Measurements from ENCODE around the gene TLE5.

The TLE5 gene

DNA sequence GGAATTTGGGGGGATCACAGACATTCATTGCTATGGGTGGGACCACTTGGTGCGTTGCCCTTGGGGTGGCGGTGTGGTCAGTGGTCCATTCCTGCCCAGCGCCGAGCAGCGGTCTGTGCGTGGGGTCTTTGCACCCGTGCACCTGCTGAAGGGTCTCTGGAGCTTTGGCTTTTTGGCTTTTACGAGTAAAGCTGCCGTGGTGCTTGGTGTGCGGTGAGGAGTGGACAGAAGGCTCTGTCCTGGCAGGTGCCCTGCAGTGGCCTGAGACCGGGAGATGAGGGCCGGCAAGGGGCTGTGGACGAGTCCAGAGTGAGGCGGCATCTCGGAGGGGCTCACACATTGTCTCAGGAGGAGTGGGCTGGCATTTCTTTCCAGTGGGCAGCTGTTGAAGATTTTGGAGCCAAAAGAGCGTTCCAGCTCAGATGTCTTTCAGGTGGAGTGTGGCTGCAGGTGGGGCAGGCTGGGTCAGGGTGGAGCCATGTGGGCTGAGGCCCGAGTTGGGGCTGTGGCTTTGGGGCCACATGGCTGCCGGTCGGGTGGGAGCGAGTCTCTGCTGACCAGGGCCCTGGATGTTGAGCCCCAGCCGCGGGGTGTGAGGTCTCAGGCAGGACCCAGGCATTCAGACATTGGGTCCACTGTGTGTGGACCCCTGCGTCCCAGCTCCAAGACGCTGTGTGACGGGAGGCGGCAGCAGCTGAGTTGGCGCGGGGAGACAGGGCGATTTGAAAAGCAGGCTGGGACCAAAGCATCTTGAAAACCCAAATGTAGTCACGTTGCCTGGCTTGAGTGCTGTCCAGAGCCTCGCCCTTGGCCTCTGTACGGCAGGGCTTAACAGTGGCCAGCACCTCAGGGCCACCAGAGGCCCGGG is 43.6 kb upstream of the TLE5 start:
- H3K4me1 ChIP-seq: peaks cover 49 to 100% (median 99%) of the 10 kb centered on the region in 10 experiments
- H3K4me2 ChIP-seq: peak overlapping the region in 8 of 11 experiments; percentile 84 to 99 (median 92); a peak in 14 of 22 replicates
- H3K9ac ChIP-seq: no peak overlapping the region
- H3K27ac ChIP-seq: peak overlapping the region in 1 of 11 experiments; percentile 15; a peak in 1 of 22 replicates
- no peaks in the 10 kb centered on the region for H3K36me3 ChIP-seq
- no peak for TF ChIP-seq Cebpa-rat (IDR thresholded peaks at IDR 0.05)
- H4K20me1 ChIP-seq: peaks cover 57 to 99% (median 88%) of the 10 kb centered on the region in 11 experiments
- H3K4me3 ChIP-seq: no peak overlapping the region
- H3K9me3 ChIP-seq (replicated peaks in 1 of 11): no peaks in the 10 kb centered on the region
- peaks cover 0 to 12% (median 0%) of the 10 kb centered on the region in 11 experiments; a peak in 6 of 22 replicates for H3K27me3 ChIP-seq

GRCh38 chr19:3104708-3104983 is 42.4 kb upstream of the TLE5 start:
- H3K9ac ChIP-seq: peak overlapping the region in 5 of 11 experiments; percentile 12 to 48 (median 35); a peak in 2 of 22 replicates
- H3K27me3 ChIP-seq: peaks cover 0 to 20% (median 0%) of the 10 kb centered on the region in 11 experiments; a peak in 6 of 22 replicates

DNA sequence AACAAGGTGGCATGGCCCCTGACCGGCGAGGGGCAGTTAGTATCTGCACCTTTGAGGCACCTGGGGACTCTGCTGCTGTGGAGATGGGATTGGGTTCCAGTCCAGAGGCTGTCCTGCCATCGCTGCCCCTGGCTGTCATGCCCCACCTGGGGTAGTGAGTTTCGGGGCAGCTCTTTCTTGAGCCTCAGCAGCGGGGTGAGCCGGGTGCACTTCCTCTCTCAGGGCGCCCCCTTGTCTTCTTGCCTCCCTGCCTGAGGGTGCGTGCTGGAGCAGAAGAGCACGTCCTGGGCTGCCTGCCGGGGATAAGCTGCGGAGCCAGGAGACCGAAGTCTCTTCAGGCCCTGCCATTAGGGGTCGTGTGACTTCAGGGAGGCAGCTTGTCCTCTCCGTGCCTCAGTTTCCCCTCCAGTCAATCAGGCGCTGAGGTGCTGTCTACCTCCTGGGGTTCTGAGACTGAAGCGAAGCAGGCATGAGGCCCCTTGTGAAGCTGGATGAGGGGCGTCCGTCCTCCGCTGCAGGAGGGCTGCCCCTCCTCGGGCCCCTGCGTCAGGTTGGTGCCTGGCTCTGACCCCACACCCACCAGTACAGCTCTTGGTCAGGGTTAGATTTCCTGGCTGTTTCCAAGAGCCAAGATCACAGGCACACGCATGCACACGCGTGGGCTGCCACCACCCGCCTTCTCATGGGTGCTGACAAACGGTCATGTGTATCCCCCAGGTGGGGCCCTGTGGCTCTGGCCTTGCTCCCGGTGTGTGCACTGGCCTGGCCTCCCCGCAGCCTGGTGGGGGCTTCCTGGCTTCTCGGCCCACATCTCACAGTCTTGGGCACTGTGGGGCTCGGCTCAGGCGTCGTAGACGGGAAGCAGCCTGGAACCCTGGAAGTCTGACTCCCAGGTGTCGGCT is 40.2 kb upstream of the TLE5 start:
- no peaks in the 10 kb centered on the region for H3K9me3 ChIP-seq (replicated peaks in 1 of 11)
- no peaks in the 10 kb centered on the region for H3K36me3 ChIP-seq
- H4K20me1 ChIP-seq: peaks cover 80 to 99% (median 95%) of the 10 kb centered on the region in 11 experiments
- H3K9ac ChIP-seq: peak overlapping the region in 2 of 11 experiments; percentile 33; a peak in 1 of 22 replicates
- peak overlapping the region; percentile 7 to 99 (median 83); a peak in 18 of 22 replicates for H3K4me2 ChIP-seq
- TF ChIP-seq Cebpa-rat (IDR thresholded peaks at IDR 0.05): no peak
- no peak overlapping the region for H3K27ac ChIP-seq
- no peak overlapping the region for H3K4me3 ChIP-seq
- H3K27me3 ChIP-seq: peaks cover 0 to 20% (median 0%) of the 10 kb centered on the region in 11 experiments; a peak in 6 of 22 replicates
- peaks cover 62 to 100% (median 99%) of the 10 kb centered on the region in 10 experiments for H3K4me1 ChIP-seq

More at GRCh38 chr19:3104708-3104983, 42.4 kb upstream of the TLE5 start:
- peak overlapping the region; percentile 63 to 99 (median 83) for H3K4me2 ChIP-seq
- no peaks in the 10 kb centered on the region for H3K9me3 ChIP-seq (replicated peaks in 1 of 11)
- peaks cover 50 to 100% (median 99%) of the 10 kb centered on the region in 10 experiments for H3K4me1 ChIP-seq
- H4K20me1 ChIP-seq: peaks cover 69 to 99% (median 93%) of the 10 kb centered on the region in 11 experiments
- peak overlapping the region in 3 of 11 experiments; percentile 14 to 36 (median 23); a peak in 2 of 22 replicates for H3K27ac ChIP-seq
- H3K36me3 ChIP-seq: no peaks in the 10 kb centered on the region
- TF ChIP-seq Cebpa-rat (IDR thresholded peaks at IDR 0.05): no peak
- H3K4me3 ChIP-seq: peak overlapping the region in 2 of 10 experiments; percentile 18 to 34; a peak in 1 of 20 replicates

DNA sequence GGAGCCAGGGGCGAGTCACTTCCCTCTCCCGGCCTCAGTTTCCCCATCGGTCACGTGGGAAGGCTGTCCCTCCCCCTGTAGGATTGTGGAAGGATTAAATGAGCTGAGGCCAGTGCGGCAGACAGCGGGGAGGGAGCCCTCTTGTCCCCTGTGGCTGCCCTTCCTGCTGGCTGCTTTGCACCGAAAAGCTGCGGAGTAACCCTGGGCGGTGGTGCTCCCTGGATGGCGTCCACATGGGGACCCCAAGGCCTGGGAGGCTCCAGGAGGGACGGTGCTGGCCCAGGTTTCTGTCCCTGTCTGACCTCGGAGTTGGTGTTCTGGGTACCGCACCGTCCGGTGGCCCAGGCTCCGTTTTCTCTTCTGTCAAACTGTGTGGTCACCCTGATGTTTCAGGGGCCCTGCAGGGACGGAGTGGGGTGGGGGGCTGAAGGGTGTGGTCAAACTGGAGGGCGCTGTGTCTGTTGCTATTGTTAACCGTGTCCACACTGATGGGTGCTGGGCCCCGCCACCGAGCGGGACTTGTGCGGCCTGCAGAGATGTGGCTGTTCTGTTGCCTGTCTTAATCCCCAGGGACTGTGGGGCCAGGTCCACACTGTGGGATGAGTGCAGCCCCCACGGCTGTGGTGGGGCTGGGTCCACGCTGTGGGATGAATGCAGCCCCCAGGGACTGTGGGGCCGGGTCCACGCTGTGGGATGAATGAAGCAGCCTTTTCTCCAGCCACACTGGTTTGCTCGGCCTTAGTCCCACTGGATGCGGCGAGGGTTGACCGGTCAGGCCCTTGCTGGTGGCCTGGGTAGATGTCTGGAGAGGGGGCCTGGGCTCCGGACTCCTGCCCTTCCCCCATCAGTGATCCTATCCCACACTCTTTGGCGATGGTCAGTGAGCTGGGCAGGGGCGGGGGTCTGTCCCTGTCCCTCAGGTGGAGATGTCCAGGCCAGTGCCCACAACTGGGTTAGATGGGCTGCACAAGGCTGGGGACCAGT is 38.7 kb upstream of the TLE5 start:
- Histone ChIP-seq H3K27ac (peak overlapping the region in 3 of 11 experiments; percentile 13 to 18 (median 17); a peak in 2 of 22 replicates), H3K36me3 (no peaks in the 10 kb centered on the region), H3K4me2 (peak overlapping the region; percentile 46 to 100 (median 100)), H3K4me3 (peak overlapping the region in 3 of 10 experiments; percentile 13 to 28 (median 22); a peak in 2 of 20 replicates), H3K9me3 (replicated peaks in 1 of 11) (no peaks in the 10 kb centered on the region), H3K9ac (peak overlapping the region in 9 of 11 experiments; percentile 22 to 78 (median 41); a peak in 15 of 22 replicates), H3K27me3 (peaks cover 0 to 20% (median 0%) of the 10 kb centered on the region in 11 experiments; a peak in 6 of 22 replicates), H3K4me1 (peaks cover 76 to 100% (median 99%) of the 10 kb centered on the region in 10 experiments), H4K20me1 (peaks cover 85 to 99% (median 95%) of the 10 kb centered on the region in 11 experiments)
- no peak for TF ChIP-seq Cebpa-rat (IDR thresholded peaks at IDR 0.05)

DNA sequence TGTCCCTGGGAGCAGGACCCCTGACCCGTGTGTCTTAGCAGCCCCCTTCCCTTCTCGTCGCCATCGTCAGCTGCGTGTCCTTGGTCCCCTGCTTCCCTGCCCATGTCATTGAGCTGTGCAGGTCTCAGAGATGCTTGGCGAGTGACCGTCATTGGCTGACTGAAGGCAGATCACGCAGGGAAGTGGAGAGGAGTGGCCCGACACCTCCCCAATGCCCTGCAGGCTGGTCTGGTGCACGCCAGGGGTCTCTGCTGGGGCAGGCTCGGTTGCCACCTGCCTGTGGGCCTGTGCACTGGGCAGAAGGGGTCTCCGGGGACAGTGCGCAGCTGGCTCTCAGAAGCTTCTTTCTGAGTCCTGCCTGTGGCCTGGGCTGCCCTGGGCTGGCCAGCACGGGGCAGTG is 38.0 kb upstream of the TLE5 start:
- Histone ChIP-seq H3K27ac (peak overlapping the region in 3 of 11 experiments; percentile 13 to 18 (median 17); a peak in 1 of 22 replicates), H3K9me3 (replicated peaks in 1 of 11) (no peaks in the 10 kb centered on the region), H4K20me1 (peaks cover 85 to 99% (median 95%) of the 10 kb centered on the region in 11 experiments), H3K4me3 (peak overlapping the region in 3 of 10 experiments; percentile 15 to 28 (median 22); a peak in 3 of 20 replicates), H3K4me1 (peaks cover 83 to 100% (median 99%) of the 10 kb centered on the region in 10 experiments), H3K4me2 (peak overlapping the region; percentile 46 to 100 (median 100)), H3K27me3 (peaks cover 0 to 20% (median 0%) of the 10 kb centered on the region in 11 experiments; a peak in 6 of 22 replicates), H3K9ac (peak overlapping the region in 9 of 11 experiments; percentile 22 to 78 (median 44); a peak in 13 of 22 replicates), H3K36me3 (no peaks in the 10 kb centered on the region)
- TF ChIP-seq Cebpa-rat (IDR thresholded peaks at IDR 0.05): no peak

DNA sequence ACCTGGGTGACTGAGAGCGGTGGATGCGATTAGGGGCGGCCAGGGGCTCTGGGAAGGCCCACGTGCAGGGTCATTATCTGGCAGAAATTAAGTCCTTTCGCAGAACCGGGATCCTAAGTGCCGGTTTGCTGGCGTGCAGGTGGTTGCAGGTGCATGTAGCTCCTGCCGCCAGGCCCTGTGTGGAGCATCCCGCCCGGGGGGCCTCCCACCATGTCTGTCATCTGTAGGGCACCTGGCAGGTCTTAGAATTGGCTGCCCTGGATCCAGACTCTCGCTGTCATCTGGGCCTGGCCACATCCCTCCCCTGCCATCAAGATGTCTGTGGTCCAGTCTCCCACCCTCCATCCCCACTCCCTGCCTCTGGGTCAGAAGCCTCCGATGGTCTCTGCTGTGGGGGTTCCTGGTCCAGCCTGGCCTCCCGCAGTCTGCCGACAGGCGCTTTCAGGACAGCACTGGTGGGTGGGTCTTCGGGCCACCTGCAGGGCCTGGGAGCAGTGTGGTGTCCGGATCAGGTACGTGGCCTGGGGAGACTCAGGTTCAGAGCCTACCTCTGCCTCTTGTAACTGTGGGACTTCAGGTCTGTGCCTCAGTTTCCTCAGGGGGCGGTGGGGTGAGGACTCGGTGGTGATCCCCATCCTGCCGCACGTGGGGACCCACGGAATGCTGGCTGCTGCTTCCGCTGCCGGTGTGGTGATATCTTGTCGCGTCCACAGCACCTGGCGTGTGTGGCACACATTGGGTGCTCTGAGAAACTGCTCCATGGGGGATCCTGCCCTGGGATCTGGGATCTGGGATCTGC is 37.3 kb upstream of the TLE5 start:
- no peaks in the 10 kb centered on the region for H3K36me3 ChIP-seq
- no peaks in the 10 kb centered on the region for H3K9me3 ChIP-seq (replicated peaks in 1 of 11)
- peak overlapping the region; percentile 83 to 100 (median 100) for H3K4me2 ChIP-seq
- peak overlapping the region; percentile 55 to 85 (median 70); a peak in 19 of 22 replicates for H3K9ac ChIP-seq
- H3K27me3 ChIP-seq: peaks cover 0 to 20% (median 0%) of the 10 kb centered on the region in 11 experiments; a peak in 6 of 22 replicates
- peak overlapping the region in 8 of 10 experiments; percentile 31 to 61 (median 48); a peak in 15 of 20 replicates for H3K4me3 ChIP-seq
- H3K27ac ChIP-seq: peak overlapping the region in 6 of 11 experiments; percentile 68 to 76 (median 72); a peak in 8 of 22 replicates
- TF ChIP-seq Cebpa-rat (IDR thresholded peaks at IDR 0.05): no peak
- peaks cover 90 to 99% (median 97%) of the 10 kb centered on the region in 11 experiments for H4K20me1 ChIP-seq
- peaks cover 84 to 99% (median 97%) of the 10 kb centered on the region in 10 experiments for H3K4me1 ChIP-seq
